ENCODE results near the gene RMI1. TPM values are rescaled to one million over a fixed set of nuclear protein-coding genes. Genes with fewer than 3 reads are reported as not detected.

The RMI1 gene
- total RNA-seq, 1 experiment from 2014 or later, result 10.2 TPM

GRCh38 chr9:83969602-83970001 is 11.0 kb upstream of the RMI1 start:
- Histone ChIP-seq H3K4me3 (ENCODE audit: low read depth, low read length) (no peak overlapping the region), H3K36me3 (ENCODE audit: control insufficient read depth, insufficient read depth, low read length) (no peaks in the 10 kb centered on the region; the same call in none of the 2 replicates), H3K4me1 (0 out of 2 replicates have a peak, but pooled peaks cover 3% of the 10 kb centered on the region), H3K27me3 (replicated peaks; ENCODE audit: control insufficient read depth, insufficient read depth, low read length) (no peaks in the 10 kb centered on the region), H3K9me3 (no peaks in the 10 kb centered on the region)
- Mint-ChIP-seq H3K27me3 (ENCODE audit: insufficient read depth, unreplicated experiment) (no peaks in the 10 kb centered on the region), H3K4me3 (ENCODE audit: unreplicated experiment) (no peak overlapping the region), H3K4me1 (ENCODE audit: low read depth, unreplicated experiment) (peaks cover 11% of the 10 kb centered on the region), H3K9me3 (ENCODE audit: unreplicated experiment) (no peaks in the 10 kb centered on the region), H3K36me3 (ENCODE audit: insufficient read depth, unreplicated experiment) (peaks cover 99% of the 10 kb centered on the region), H3K27ac (ENCODE audit: unreplicated experiment) (no peak overlapping the region)
- intact Hi-C loops (cut with micrococcal nuclease; ENCODE audit: unreplicated experiment), result no loop called here
- ChIA-PET CTCF (no interaction called here), POLR2A (no interaction called here)
- no peak for DNase-seq
- TF ChIP-seq CTCF (IDR thresholded peaks at IDR 0.05; ENCODE audit: insufficient read depth in 1 of 2, low read depth in 1 of 2, low read length in 1 of 2, severe bottlenecking in 1 of 2, unreplicated experiment in 1 of 2), result no peak
- no TSS peak for BruUV-seq (replicated peaks)

GRCh38 chr9:83971485-83971884 is 9.1 kb upstream of the RMI1 start:
- Histone ChIP-seq H3K9me3 (no peaks in the 10 kb centered on the region), H3K36me3 (ENCODE audit: control insufficient read depth, insufficient read depth, low read length) (no peaks in the 10 kb centered on the region; the same call in none of the 2 replicates), H3K4me1 (0 out of 2 replicates have a peak, but pooled peaks cover 3% of the 10 kb centered on the region), H3K4me3 (ENCODE audit: low read depth, low read length) (no peak overlapping the region), H3K27me3 (replicated peaks; ENCODE audit: control insufficient read depth, insufficient read depth, low read length) (no peaks in the 10 kb centered on the region)
- TF ChIP-seq CTCF (IDR thresholded peaks at IDR 0.05; ENCODE audit: insufficient read depth in 1 of 2, low read depth in 1 of 2, low read length in 1 of 2, severe bottlenecking in 1 of 2, unreplicated experiment in 1 of 2), result no peak
- BruUV-seq (replicated peaks), result no TSS peak
- Mint-ChIP-seq H3K4me1 (ENCODE audit: low read depth, unreplicated experiment) (peaks cover 22% of the 10 kb centered on the region), H3K27ac (ENCODE audit: unreplicated experiment) (no peak overlapping the region), H3K4me3 (ENCODE audit: unreplicated experiment) (no peak overlapping the region), H3K9me3 (ENCODE audit: unreplicated experiment) (no peaks in the 10 kb centered on the region), H3K27me3 (ENCODE audit: insufficient read depth, unreplicated experiment) (no peaks in the 10 kb centered on the region), H3K36me3 (ENCODE audit: insufficient read depth, unreplicated experiment) (peaks cover 99% of the 10 kb centered on the region)
- ChIA-PET CTCF (no interaction called here), POLR2A (no interaction called here)
- DNase-seq, result no peak
- intact Hi-C loops (cut with micrococcal nuclease; ENCODE audit: unreplicated experiment), result no loop called here

- BruUV-seq (replicated peaks), result no TSS peak
- Histone ChIP-seq H3K36me3 (ENCODE audit: control insufficient read depth, insufficient read depth, low read length) (no peaks in the 10 kb centered on the region; the same call in none of the 2 replicates), H3K9me3 (no peaks in the 10 kb centered on the region), H3K4me1 (peaks cover 5% of the 10 kb centered on the region; the same call in 1 of the 2 replicates), H3K27me3 (replicated peaks; ENCODE audit: control insufficient read depth, insufficient read depth, low read length) (no peaks in the 10 kb centered on the region), H3K4me3 (ENCODE audit: low read depth, low read length) (no peak overlapping the region)
- TF ChIP-seq CTCF (IDR thresholded peaks at IDR 0.05; ENCODE audit: insufficient read depth in 1 of 2, low read depth in 1 of 2, low read length in 1 of 2, severe bottlenecking in 1 of 2, unreplicated experiment in 1 of 2), result no peak
- Mint-ChIP-seq H3K9me3 (ENCODE audit: unreplicated experiment) (no peaks in the 10 kb centered on the region), H3K36me3 (ENCODE audit: insufficient read depth, unreplicated experiment) (peaks cover 99% of the 10 kb centered on the region), H3K27me3 (ENCODE audit: insufficient read depth, unreplicated experiment) (no peaks in the 10 kb centered on the region), H3K4me1 (ENCODE audit: low read depth, unreplicated experiment) (peaks cover 16% of the 10 kb centered on the region), H3K27ac (ENCODE audit: unreplicated experiment) (no peak overlapping the region), H3K4me3 (ENCODE audit: unreplicated experiment) (no peak overlapping the region)
- no peak for DNase-seq
- POLR2A ChIA-PET, result no interaction called here
- CTCF ChIA-PET, result no interaction called here
- intact Hi-C loops (cut with micrococcal nuclease; ENCODE audit: unreplicated experiment), result no loop called here
These were observed 8.3 kb upstream of the RMI1 start for GRCh38 chr9:83972286-83972685.
